SHP77 treated with DMSO at 0.1 percent for 48 hours (cell line): ENCODE results near the gene LRBA.
"Not testable (repeated sequence)": the region's sequence is repeated elsewhere in the genome, so short reads cannot be mapped to it uniquely, and the experiment has no call there.

Source experiments
- DNase-seq: peaks from one replicate; lab custom pipeline; 2025; lab: John Stamatoyannopoulos, UW

LRBA gene

DNA sequence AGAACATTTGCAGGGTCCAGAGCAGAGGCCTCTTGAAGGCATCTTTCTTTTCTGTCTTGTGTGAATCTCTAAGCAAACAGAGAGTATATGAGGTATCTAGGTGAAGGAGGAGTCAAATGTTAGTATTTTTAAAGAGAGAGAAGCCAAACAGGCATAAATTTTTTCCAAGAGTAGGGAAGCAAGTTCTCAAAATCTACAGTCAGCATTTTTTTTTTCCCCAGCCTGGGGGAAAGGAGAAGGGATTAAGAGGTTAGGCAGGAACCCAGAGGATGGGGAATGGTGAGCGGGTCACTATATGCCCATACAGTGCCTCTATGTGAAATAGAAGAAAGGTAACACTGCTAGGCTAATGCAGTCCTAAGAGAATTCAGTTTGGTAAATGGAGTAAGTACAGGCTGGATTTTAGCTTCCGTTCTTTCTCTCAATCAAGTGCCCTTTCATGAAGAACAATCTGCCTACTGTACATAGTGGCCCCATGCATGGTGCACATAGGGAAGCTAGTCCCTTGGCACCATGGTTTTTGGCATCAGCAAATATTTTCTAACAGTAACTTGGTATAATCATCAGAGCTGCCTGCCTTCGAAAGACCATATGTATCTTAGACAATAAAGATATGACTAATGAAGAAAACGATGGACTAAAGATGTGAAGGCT lies 596.2 kb downstream of the LRBA start:
- DNase-seq: no peak

GRCh38 chr4:150415213-150415612 lies 599.9 kb downstream of the LRBA start:
- no peak for DNase-seq

DNA sequence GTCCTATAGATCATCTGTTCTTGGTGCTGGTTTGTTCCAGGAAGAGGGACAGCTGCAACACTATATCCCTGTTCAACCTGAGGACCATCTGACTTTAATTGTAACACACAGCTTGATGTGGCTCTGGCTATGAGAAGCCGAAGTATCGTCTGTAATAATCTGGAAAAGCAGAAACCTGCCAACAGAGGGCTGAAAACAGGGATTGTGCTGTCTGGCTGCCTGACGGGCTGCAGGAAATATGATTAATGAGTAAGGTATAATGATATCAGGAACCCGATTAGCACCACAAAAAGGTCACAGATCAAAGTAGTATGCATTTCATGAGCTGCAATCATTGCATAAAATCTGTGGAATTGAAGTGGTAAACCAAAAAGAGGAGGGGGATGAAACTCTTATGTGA lies 603.6 kb downstream of the LRBA start:
- DNase-seq: no peak

GRCh38 chr4:150402871-150403272 lies 612.2 kb downstream of the LRBA start:
- DNase-seq: peak; percentile 35

GRCh38 chr4:150401083-150401687 lies 613.9 kb downstream of the LRBA start:
- no peak for DNase-seq

DNA sequence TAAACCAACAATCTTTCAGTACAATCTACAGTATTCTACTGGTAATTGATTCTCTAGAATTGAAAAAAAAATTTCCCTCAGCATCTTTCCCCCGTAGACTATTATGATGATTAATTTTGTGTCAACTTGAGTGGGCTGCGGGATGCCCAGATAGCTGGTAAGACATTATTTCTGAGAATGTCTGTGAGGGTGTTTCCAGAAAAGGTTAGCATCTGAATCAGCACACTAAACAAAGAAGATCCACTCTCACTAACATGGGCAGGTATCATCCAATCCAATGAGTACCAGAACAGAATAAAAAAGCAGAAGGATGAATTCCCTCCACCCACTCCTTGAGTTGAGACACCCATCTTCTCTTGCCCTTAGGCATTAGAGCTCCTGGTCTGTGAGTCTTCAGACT lies 619.2 kb downstream of the LRBA start:
- no peak for DNase-seq

GRCh38 chr4:150394046-150394445 lies 621.0 kb downstream of the LRBA start:
- DNase-seq: no peak

DNA sequence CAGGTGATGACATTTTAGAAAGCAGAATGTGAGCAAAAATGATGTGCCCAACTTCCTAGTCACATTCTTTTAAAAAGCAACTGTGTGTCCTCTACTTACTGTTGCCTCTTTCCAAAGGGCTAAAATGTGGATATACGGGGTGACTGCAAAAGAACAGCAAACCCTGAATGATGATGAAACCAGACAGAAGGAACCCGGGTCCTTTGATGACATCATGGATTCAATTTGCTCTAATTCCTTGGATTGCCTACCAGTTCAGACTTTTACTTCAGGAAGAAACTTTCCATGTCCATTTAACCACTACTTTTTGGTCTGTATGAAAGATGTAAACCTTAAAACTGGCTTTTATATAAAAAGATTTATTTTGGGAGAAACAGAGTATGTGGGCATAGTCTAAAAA lies 624.0 kb downstream of the LRBA start:
- no peak for DNase-seq

GRCh38 chr4:150390531-150390910 lies 624.6 kb downstream of the LRBA start:
- no peak for DNase-seq

DNA sequence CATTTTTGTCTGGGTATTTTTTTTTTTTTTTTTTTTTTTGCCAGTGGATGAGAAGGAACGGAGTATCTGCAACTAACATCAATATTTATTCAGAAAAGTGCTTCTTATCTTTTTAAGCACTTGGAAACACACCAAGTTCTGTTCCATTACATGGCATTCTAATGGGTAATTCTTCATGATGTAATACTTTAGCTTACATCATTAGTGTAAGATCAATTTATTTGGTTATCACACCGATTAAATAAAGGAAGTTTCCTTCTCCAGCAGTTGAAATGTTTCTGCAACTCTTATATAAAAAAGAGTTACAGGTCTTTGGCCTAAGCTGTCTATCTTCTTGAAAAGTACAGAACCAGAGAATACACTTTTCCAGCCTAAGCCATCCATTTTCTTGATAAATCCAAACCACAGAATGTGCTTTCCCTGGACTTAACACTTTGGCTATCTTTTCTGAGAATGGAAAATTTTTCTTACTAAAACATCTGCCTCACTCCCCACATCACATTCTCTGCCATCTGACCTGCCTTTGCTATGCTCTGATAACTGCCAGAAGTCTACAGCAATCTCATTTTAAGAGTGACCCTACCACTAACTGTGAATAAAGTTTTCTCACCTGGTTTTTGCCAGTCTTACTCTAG lies 625.1 kb downstream of the LRBA start:
- no peak for DNase-seq

DNA sequence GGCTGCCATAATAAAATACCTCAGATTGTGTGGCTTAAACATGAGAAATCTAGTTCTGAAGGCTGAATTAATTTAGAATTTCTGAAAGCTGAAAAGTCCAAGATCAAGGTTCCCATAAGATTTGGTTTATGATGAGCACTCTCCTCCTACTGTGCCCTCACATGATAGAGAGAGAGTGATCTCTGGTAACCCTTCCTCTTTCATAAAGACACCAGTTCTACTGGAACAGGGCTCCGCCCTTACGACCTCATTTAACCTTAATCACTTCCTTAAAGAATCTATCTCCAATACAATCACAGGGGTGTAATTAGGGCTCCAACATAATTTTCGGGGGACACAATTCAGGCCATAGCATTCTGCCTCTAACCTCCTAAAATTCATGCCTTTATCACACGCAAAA lies 627.1 kb downstream of the LRBA start:
- DNase-seq: no peak

DNA sequence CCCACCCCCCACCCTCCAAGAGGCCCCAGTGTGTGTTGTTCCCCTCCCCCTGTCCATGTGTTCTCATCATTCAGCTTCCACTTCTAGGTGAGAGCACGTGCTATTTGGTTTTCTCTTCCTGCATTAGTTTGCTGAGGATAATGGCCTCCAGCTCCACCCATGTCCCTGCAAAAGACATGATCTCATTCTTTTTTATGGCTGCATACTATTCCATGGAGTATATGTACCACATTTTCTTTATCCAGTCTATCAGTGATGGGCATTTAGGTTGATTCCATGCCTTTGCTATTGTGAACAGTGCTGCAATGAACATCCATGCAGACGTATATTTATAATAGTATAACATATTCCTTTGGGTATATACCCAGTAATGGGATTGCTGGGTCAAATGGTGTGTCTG lies 628.7 kb downstream of the LRBA start:
- not testable (repeated sequence) for DNase-seq

- no peak for DNase-seq
Observed at GRCh38 chr4:150385606-150386005, 629.5 kb downstream of the LRBA start.

DNA sequence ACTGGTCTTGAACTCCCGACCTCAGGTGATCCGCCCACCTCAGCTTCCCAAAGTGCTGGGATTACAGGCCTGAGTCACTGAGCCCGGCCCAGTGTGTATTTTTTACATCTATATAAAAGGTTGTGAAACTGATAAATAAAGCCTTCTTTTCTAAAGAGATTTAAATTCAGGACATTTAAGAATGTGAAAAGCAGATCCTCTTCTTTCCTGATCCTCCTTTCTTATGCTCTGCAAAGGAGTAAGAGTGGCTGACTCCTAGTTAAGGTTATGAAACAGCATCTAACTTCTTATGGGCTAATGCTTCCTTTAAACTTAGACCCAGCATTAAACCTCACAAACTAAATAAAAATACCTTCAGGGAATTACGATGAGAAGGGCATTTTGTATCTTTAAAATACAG lies 630.8 kb downstream of the LRBA start:
- no peak for DNase-seq

- DNase-seq: no peak
Observed at GRCh38 chr4:150382028-150382427, 633.1 kb downstream of the LRBA start.

DNA sequence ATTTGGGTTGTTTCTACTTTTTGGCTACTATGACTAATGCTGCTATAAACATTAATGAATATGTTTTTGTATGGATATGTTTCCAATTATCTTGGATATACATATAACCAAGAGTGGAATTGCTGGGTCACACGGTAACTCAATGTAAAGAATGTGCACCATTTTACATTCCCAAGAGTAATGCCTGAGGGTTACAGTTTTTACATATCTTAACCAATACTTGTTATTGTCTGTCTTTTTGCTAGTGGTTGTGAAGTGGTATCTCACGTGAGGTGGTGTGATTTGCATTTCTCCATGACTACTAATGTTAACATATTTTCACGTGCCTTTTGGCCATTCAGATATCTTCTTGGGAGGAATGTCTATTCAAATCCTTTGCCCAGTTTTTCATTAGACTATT lies 633.5 kb downstream of the LRBA start:
- DNase-seq: no peak

GRCh38 chr4:150381036-150381435 lies 634.0 kb downstream of the LRBA start:
- DNase-seq: no peak

DNA sequence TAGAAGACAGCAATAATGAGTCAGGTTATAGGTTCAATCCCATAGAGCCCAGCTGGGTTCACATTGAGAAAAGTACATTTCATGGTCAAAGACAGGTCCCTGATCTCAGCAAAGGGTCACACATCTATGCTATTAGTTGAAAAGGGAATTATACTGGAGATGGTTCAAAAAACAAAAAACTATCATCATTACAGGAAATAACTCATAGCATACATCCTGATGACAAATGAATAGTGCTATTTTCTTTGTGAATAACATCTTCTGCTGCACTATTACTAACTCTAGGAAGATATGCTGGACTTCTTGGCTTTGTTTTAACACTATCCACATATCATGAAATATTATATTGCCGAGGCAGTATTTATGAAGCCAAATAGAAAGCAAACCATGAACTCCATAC lies 635.6 kb downstream of the LRBA start:
- DNase-seq: no peak

DNA sequence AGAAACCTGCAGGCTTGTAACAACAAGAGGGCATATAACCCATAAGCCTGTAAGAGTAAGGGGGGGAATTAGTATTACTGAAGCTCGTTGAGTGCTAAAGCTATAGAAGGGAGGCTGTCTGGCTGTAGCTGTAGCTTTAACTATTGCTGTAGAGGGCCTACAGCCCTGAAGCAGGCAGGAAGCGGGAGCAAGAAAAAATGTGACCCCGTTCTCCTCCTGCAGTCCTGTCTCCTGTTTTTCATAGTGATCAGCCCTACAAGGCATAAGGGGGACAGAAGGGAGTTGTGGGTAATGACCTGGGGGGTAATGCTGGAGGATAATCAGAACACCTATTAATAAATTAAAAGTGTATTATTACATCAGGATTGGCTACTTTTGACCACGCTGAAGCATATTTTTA lies 640.1 kb downstream of the LRBA start:
- no peak for DNase-seq

DNA sequence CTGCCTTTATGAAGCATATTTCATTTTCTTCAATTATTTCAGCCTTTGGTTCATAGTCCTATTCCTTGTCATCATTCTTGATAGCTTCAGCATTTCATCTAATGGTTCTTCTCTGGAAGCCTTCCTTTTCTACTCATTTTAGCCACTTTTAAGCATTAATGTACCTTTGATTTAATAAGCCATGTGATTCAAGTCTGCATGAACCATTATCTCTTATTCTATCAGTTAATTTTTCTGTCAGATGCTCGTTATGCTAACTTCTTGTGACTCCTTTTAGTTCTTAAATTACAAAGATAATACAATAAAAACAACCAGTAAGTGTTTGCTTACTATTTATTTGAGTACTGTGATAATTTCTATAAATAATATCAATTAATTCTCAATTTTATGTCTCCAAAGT lies 643.2 kb downstream of the LRBA start:
- no peak for DNase-seq

DNA sequence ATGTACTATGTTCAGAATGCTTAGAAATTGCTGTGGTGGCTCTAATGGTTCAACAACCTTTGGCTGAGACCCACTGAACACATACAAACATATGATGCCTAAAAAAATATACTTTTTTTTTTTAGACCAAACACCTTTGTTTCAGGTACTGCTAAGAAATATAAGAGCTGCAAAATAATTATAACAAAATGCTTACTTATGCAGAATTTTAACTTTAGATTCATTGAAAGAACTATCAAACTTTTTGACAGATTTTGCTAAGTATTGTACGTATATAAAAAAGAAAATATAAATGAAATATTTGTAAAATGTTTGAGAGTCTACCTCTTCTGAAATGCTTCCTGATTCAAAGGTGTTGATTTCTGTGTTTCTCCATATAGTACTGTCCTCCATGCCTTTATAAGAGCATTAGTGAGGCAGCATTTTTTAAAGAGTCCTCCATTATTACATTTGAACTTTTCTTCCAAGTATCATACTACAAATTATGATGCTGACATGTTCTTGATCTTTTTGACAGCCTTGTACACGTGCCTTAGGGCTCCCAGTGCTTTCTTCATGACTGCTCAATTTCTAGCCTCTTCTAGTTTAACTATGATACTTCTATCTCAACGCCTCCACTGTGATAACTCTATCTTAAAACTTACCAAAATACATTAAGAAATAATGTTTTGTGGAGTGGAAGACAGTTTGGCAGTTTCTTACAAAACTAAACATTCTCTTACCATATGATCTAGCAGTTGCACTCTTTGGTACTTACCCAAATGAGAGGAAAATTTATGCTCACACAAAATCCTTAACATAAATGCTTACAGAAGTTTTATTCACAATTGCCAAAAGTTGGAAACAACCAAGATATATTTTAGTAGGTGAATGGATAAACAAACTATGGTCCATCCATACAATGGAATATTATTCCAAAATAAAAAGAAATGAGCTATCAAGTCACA lies 645.4 kb downstream of the LRBA start:
- DNase-seq: no peak

- no peak for DNase-seq
Observed at GRCh38 chr4:150368667-150369066, 646.4 kb downstream of the LRBA start.

GRCh38 chr4:150367326-150367725 lies 647.8 kb downstream of the LRBA start:
- DNase-seq: no peak
